Stimulated activated CD4-positive, alpha-beta T cell treated with anti-CD3 and anti-CD28 coated beads, Interleukin-15, amount 100 ng/mL, for 24 hours (primary cell): ENCODE measurements around the gene UBE3B.
"Not testable (repeated sequence)": the region's sequence is repeated elsewhere in the genome, so short reads cannot be mapped to it uniquely, and the experiment has no call there.

ENCODE experiments used
- DNase-seq: peaks from one replicate; pipeline ENCODE4 v3.0.0-alpha.2; 2020

UBE3B gene, protein sequence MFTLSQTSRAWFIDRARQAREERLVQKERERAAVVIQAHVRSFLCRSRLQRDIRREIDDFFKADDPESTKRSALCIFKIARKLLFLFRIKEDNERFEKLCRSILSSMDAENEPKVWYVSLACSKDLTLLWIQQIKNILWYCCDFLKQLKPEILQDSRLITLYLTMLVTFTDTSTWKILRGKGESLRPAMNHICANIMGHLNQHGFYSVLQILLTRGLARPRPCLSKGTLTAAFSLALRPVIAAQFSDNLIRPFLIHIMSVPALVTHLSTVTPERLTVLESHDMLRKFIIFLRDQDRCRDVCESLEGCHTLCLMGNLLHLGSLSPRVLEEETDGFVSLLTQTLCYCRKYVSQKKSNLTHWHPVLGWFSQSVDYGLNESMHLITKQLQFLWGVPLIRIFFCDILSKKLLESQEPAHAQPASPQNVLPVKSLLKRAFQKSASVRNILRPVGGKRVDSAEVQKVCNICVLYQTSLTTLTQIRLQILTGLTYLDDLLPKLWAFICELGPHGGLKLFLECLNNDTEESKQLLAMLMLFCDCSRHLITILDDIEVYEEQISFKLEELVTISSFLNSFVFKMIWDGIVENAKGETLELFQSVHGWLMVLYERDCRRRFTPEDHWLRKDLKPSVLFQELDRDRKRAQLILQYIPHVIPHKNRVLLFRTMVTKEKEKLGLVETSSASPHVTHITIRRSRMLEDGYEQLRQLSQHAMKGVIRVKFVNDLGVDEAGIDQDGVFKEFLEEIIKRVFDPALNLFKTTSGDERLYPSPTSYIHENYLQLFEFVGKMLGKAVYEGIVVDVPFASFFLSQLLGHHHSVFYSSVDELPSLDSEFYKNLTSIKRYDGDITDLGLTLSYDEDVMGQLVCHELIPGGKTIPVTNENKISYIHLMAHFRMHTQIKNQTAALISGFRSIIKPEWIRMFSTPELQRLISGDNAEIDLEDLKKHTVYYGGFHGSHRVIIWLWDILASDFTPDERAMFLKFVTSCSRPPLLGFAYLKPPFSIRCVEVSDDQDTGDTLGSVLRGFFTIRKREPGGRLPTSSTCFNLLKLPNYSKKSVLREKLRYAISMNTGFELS

GRCh38 chr12:109477185-109477962 is at the start of gene UBE3B, which contains the start of gene KCTD10:
Gene UBE3B, plus strand, starts transcription at chr12:109477634. Its CDS starts 5,918 bp downstream, at chr12:109483552.
Gene KCTD10, minus strand, starts transcription at chr12:109477300. Its CDS starts 38 bp downstream, at chr12:109477262.
- peak; percentile 91 for DNase-seq

DNA sequence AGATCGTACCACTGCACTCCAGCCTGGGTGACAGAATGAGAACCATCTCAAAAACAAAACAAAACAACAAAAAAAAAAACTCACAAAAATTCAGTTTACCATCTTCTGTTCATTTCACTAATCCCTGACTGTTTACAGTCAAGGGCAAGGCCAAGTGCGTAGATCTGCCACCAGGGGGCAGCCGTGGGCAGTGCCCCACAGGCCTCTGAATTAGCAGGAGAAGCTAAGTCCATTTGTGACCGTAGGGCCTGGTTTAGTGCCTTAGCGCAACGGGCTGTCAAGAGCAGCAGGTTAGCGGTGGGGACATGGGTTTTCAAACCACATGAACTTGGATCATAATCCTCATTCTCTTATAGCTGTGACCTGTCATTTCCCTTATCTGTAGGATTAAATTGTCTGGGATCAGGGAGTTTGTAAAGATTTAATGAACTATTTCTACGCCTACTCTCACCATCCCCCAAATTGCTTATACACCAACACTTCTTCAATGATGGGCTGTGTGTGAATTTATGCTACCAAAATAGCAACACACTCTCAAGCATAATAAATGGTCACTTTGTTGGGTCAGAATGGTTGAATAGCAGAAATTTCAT is 49.3 kb upstream of the UBE3B start:
- DNase-seq = peak; percentile 81

GRCh38 chr12:109428804-109429203 is 48.6 kb upstream of the UBE3B start:
- not testable (repeated sequence) for DNase-seq

DNA sequence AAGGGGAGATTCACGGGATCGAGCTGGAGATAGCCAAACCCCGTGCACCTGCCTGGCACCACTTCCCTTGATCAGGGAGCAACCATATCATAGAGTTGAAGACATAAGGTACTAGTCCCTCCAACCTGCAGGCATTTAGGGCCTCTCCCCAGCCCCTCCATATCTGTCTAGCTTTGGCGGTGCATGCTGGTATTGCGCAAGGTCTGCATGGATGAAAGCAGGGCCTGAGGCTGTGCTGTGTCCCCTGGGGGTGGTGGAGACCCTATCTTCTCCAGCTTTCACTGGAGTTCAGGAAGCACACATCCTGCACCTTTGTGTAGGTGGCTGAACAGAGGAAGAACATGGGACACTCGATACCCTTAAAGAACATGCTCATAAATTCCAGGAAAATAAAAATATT is 47.2 kb upstream of the UBE3B start:
- no peak for DNase-seq

DNA sequence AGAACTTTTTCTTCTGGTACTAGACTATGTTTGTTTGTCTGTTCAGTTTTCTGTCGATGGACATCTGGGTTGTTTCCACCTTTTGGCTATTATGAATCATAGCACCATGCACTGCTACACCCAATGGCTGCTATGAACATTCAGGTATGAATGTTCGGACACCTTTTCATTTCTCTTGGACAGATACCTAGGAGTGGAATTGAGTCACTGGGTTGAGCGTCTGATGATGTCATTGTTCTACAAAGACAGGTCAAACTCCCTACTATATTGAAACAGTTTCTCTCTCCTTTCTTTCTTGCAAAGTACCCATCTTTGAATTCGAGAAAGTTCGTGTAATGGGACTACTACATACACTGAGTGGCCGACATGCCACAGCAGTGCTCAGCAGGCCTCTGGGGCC is 45.0 kb upstream of the UBE3B start:
- no peak for DNase-seq

DNA sequence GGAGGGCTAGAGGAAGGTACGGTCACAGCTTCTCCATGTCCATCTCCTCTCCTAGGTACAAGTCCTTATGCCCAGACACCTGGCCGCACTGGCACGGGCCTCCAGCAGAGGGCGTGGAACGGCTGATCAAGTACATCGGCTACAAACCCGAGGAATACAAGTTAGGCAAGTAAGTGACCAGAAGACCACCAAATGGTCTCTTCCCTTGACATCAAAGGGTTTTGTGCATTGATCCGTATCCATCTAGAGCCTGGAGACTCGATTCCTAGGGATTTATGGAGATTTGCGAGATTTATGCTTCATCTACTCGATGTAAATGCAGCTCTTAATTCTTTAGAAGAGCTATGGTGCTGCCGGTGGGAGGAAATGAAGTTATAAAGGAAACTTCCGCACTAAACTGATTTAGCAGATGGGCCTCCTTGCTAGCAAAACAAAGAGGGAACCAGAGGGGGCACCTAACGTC is 44.6 kb upstream of the UBE3B start:
- DNase-seq = peak; percentile 88

DNA sequence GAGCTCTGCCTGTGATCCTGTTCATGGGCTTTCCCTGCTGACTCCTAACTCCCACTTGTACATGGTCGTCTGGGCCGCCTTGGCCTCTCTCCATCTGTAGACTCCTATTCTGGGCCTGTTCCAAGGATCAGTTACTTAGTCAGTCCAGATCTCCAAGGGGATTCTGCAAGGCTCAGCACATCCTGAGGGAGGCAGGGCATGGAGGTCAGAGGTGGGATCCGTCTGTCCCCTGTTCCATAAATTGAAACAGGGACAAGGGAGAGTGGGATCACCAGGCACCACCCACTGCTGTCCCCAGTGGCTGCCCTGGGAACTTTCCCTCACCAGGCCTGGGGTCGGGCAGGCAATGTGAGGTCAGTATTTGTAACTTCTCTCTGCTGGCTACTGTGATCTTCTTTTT is 43.8 kb upstream of the UBE3B start:
- DNase-seq = peak; percentile 11

DNA sequence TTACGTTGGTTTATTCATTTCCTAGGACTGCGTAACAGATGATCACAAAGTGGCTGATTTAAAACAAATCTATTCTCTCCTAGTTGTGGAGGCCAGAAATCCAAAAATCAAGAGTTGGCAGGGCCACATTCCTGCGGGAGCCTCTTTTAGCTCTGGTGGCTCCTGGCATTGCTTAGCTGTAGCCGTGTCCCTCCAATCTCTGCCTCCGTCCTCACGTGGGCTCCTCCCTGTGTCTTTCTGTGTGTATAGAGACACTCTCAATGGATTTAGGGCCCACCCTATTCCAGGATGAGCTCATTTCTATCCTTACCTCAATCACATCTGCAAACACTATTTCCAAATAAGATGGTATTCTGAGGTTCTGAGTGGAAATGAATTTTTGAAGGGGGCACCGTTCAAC is 42.9 kb upstream of the UBE3B start:
- DNase-seq = no peak

DNA sequence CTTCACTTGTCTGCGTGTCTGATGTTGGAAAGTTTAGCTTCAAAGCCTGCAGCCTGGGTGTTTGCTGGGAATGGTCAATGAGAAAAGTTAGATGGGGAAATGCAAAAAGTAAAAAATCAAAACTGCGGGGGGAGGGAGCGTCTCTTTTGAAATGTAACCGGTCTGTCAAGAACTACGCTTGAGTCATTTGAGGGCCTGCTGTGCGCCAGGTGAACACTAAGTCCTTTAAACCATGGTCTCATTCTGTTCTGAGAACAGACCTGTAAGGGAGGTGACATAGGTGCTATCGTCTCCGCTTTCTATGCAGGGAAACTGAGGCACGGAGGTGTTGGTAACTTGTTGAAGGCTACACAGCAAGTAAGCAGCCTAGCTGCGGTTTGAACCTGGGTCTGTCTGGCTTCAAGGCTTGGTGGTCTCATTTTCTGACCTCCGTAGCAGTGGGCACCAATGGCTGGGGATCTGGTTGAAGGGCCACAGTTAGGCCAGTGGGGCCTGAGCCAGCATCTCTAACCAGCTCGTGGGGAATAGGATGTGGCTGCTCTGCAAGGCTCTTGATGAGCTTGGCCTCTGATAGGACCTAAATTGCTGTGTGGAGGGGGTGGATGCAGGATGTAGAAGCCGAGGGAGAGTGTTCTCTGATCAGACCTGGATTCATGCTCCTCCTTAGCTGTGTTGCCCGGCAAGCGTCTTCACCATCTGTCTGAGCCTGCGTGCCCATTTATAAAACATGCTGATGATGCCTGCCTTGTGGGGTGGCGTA is 41.8 kb upstream of the UBE3B start:
- no peak for DNase-seq

- DNase-seq = no peak
Observed at GRCh38 chr12:109436188-109436560, 41.3 kb upstream of the UBE3B start.

DNA sequence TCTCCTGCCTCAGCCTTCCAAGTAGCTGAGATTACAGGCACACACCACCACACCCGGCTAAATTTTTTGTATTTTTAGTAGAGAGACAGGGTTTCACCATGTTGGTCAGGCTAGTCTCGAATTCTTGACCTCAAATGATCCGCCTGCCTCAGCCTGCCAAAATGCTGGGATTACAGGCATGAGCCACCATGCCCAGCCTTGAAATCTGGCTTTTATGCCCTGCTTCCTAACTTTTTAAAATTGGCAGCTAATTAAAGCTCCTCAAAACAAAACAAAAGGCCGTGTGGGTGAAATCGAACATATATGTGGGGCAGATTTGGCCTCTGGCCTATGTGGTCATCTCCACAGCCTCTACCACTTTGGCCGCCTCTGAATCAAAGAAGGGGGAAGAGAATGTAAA is 38.3 kb upstream of the UBE3B start:
- DNase-seq = no peak

GRCh38 chr12:109439951-109440350 is 37.5 kb upstream of the UBE3B start:
- DNase-seq = not testable (repeated sequence)

- DNase-seq = no peak
Observed at GRCh38 chr12:109440851-109441490, 36.5 kb upstream of the UBE3B start.

GRCh38 chr12:109443794-109444193 is 33.6 kb upstream of the UBE3B start:
- no peak for DNase-seq

GRCh38 chr12:109444259-109444658 is 33.2 kb upstream of the UBE3B start:
- no peak for DNase-seq

DNA sequence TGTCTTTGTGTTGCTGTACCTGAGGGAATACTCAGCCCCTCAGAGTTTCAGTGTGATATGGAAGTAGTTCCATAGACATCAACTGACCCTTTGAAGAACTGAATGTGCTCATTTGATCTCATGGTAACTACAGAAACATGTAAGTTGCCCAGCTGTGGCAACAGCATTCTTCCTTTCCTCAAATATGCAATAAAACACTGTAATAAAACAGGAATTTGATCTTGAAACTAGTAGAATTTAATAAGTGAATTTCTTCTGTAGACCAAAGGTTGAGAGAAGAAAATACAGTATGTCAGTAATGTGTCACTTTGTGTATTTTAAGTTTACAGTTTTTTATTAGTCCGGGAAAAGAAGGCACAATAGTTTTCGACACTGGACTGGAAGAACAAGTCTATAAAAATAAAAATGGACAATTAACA is 32.2 kb upstream of the UBE3B start:
- DNase-seq = no peak

- no peak for DNase-seq
Observed at GRCh38 chr12:109446869-109447268, 30.6 kb upstream of the UBE3B start.

DNA sequence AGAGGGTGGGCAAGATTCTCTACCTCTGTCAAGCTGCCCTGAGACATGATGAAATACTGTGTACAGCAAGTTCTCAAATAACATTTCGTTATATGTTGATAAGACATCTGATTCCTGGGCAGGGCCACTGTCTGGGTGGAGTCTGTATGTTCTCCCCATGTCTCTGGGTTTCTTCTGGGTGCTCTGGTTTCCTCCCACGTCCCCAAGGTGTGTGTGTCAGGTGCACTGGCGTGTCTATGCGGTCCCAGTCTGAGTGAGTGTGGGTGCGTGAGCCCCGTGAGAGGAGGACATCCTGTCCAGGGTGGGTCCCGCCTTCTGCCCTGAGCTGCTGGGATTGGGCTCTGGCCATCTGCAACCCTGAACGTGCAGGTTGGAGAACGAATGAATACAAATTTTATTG is 30.0 kb upstream of the UBE3B start:
- DNase-seq = no peak

DNA sequence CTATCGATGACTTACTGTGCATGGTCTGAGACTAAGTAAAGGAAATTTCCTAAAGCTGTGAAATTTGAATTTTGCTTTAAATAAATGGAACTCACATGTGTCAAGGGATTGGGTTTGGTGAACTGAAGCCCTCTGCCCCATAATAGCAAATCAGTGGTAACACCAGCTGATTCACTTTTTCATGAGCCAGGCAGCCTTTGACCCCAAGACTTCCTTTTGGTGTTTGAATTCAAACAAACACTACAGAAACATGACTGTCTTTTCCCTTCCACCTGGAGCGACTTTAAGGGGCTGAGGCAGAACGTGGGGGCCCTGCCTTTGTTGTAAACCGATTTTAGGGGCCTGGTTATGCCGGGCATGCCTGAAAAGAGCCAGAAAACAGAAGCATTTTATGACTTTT is 29.2 kb upstream of the UBE3B start:
- DNase-seq = no peak

DNA sequence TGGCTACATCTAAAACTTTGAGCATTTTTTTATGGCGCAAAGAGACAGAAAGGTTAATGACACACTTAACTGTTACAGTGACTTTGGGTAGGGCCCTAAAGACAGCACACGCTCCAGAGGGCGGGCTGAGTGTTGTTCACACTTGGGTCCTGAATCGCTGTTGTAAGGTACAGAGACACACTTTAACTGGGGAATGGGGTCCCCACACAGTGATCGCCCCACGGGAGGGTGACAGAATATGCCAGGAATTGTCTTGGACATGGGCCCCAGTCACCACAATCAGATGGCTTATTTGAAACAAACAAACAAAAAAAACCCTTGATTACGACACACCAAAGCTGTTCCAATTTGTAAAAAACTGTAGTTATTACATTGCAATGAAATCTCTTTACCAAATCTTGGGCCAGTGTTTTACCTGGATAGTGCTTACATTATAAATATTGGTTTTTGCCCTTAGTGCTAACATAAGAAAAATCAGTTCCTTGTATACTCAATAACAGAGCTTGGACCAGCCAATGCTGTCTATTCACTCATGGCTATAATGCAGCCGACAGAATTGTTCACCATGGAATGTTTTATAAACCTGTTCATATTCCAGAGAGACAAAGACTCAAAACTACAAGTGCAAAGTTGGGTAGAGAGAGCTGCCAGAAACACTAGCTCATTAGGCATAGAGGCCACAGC is 28.6 kb upstream of the UBE3B start:
- no peak for DNase-seq
